ENCODE data around the gene NUP205. TPM values are rescaled to one million over a fixed set of nuclear protein-coding genes. Genes with fewer than 3 reads are reported as not detected.

Gene NUP205
- total RNA-seq, 4 donors from 2014 or later, result 27.6 to 33.9 (median 28.8) TPM

DNA sequence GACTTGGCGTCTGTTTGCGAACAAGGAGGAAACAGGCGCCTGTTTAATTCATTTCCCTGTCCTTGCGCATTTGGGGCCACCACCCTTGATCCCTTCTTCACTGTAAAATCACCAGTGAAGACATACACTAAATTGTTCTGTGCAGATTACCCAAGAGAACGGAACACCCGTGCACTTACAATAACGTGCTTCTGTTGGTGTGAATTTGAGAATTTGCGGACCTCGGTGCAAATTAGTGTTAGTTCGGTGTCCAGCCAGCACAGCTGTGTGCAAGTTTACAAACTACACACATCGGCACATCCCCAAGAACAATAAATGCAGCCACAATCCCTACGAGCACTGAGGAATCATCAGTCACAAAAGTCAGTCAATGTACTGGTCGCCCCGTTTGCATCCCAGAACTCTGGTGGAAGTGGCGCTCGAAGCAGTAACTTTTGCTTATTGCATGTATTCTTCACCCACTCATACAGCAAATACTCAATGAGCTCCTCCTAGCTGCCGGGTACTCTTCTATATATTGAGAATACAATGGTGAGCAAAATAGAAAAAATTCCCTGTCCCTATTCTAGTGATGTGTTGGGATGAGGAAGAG lies 47.0 kb upstream of the NUP205 start:
- 2 to 3% methylated on average over 17 of the region's 17 CpGs for WGBS, 2 donors
- intact Hi-C loops (cut with DNase I; ENCODE audit: low total_unique reads), result no loop called here
- DNase-seq (ENCODE audit: low spot score in 2 of 2), result peak in 1 of 2 donors; percentile 79
- TF ChIP-seq CTCF (IDR thresholded peaks at IDR 0.05) (no peak), POLR2A (IDR thresholded peaks at IDR 0.05) (no peak)
- H3K4me3 ChIP-seq (ENCODE audit: low read depth, poor library complexity, severe bottlenecking), result peak overlapping the region; percentile 63

DNA sequence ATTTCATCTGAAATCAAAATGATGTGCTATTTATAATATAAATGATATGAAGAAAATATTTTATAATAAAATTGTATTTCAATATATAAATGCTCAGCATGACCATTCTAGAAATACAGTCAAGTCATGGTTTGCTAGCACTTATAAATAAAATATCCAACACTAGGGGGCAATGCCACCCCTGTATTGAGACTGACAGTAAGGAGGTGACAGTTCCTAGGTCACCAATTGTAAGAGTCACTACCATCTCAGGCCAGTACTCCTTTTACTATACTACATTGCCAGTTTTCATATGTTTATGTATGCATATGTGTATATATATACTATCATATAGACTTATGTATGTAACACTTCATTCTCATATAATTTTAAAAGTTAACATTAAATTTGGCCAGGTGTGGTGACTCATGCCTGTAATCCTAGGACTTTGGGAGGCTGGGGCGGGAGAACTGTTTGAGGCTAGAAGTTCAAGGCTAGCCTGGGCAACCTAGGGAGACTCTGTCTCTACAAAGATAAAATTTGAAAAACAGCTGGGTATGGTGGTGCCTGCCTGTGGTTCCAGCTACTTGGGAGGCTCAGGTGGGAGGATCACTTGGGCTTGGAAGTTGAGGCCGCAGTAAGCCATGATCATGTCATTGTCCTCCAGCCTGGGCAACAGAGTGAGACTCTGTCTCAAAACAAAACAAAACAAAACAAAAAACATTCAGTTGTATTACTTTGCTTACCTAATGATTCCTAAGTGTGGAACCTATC lies 45.4 kb upstream of the NUP205 start:
- no peak overlapping the region for H3K4me3 ChIP-seq (ENCODE audit: low read depth, poor library complexity, severe bottlenecking)
- peak in 1 of 2 donors; percentile 61 for DNase-seq (ENCODE audit: low spot score in 2 of 2)
- intact Hi-C loops (cut with DNase I; ENCODE audit: low total_unique reads), result no loop called here
- TF ChIP-seq CTCF (IDR thresholded peaks at IDR 0.05) (no peak), POLR2A (IDR thresholded peaks at IDR 0.05) (no peak)
- WGBS, 2 donors, result 97 to 98% methylated on average over 2 of the region's 2 CpGs

GRCh38 chr7:135514856-135515255 lies 42.9 kb upstream of the NUP205 start:
- intact Hi-C loops (cut with DNase I; ENCODE audit: low total_unique reads), result no loop called here
- no peak overlapping the region for H3K4me3 ChIP-seq (ENCODE audit: low read depth, poor library complexity, severe bottlenecking)
- no peak for TF ChIP-seq CTCF (IDR thresholded peaks at IDR 0.05)
- no peak for TF ChIP-seq POLR2A (IDR thresholded peaks at IDR 0.05)
- 80 to 84% methylated on average over 3 of the region's 3 CpGs for WGBS, 2 donors
- DNase-seq (ENCODE audit: low spot score in 2 of 2), result peak in 1 of 2 donors; percentile 39

DNA sequence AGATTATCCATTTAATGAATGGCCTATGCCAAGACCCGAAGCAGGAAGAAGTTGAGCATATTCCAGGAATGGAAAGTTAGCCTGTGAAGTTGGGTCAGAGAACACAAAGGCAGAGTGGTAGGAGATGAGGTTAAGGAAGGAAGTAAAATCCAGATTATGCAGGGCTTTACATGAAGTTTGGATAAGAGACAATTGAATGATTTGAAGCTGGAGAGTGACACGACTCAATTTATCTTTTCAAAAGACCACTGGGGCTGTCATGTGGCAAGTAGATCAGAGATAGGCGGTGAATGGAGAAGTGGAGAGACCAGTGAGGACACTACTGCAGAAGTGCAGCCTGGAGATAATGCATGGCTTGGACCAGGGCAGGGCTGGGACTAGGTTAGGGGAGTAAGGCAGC lies 40.7 kb upstream of the NUP205 start:
- H3K4me3 ChIP-seq (ENCODE audit: low read depth, poor library complexity, severe bottlenecking), result no peak overlapping the region
- WGBS, 2 donors, result 82 to 86% methylated on average over 3 of the region's 3 CpGs
- no peak for DNase-seq (ENCODE audit: low spot score in 2 of 2)
- TF ChIP-seq CTCF (IDR thresholded peaks at IDR 0.05) (no peak), POLR2A (IDR thresholded peaks at IDR 0.05) (no peak)
- intact Hi-C loops (cut with DNase I; ENCODE audit: low total_unique reads), result no loop called here

DNA sequence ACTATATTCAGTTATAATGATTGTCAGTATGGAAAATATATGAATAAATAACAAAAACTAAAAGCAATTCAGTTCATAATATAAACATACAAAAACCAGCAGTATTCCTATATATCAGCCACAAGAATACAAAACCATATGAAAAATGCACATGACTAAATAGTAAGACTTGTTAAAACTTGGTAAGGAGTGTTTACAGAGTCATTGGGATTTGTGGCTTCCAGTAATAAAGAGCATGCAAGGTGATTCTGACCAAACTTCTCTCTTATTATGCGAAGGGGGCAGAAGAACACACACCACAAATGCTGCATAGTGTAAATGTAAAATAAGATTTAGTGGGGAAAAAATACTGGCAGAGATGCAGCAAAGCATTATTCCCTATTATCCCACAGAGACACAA lies 39.0 kb upstream of the NUP205 start:
- no peak overlapping the region for H3K4me3 ChIP-seq (ENCODE audit: low read depth, poor library complexity, severe bottlenecking)
- intact Hi-C loops (cut with DNase I; ENCODE audit: low total_unique reads), result no loop called here
- no peak for DNase-seq (ENCODE audit: low spot score in 2 of 2)
- WGBS, 2 donors, result 89 to 96% methylated on average over 1 of the region's 1 CpG
- no peak for TF ChIP-seq POLR2A (IDR thresholded peaks at IDR 0.05)
- TF ChIP-seq CTCF (IDR thresholded peaks at IDR 0.05), result no peak
